GM11168 (cell line): Measurements from ENCODE around the gene LTF.
"Not testable (repeated sequence)": the region's sequence is repeated elsewhere in the genome, so short reads cannot be mapped to it uniquely, and the experiment has no call there.

Experiments used
- in situ Hi-C: fragments of 300-500 bp; cut with MboI; formaldehyde crosslinking; loops from one replicate; pipeline ENCODE4 v1.12.0; 2022; ENCODE audit warnings: low sequenced_read_pairs; ENCODE audit not compliant: unreplicated experiment

LTF gene

DNA sequence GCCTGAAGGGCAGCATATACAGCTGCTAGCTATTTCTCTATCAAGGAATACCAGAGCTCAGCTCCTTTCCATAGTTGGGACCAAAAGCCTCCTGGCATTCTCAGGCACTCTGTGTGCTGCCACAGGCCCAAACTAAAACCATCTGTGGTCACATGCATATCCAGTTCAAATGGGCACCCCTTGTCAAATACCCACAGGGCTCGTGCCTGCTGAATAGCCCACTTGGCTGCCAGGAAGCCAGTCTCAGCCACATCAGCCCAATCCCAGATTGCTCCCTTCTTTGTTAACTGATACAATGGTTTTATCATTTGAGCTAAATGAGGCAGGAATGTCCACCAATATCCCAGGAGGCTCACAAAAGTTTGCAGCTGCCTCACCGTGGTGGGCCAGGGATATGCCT is 43.8 kb downstream of the LTF start:
- in situ Hi-C loops: no loop called here

- in situ Hi-C loops: no loop called here
These were observed 44.9 kb downstream of the LTF start for GRCh38 chr3:46419816-46420215.

GRCh38 chr3:46417841-46418611 is 46.7 kb downstream of the LTF start:
- in situ Hi-C loops: no loop called here

DNA sequence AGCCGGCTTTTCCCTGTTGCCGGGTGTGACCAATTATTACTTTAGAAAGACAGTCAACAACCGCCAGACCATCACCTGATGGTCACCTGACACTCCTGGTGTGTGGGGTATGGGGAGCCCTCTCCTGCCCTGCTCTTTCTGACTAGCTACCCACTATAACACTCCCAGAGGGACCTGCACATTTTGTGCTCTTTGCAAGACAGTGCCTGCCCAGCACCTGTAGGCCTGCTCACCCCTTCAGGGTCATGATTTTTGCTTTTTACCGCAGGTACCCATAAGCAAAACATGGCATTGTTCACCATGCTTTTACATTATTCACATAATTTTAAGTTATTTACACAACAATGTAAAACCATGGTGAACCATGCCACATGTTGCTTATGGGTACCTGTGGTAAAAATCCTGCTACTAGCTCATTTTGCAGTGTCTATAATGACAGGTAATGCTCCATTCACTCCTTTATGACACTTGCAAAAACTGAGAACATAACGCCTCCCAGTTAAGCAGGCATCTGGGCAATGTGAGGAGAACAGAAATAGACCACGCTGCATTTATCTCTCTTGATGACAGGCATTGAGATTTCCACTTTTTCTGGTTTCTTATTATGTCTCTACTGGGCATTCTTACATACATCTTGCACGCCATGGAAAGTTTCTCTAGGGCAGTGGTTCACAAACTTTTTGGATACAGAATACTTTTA is 47.7 kb downstream of the LTF start:
- in situ Hi-C loops: no loop called here

DNA sequence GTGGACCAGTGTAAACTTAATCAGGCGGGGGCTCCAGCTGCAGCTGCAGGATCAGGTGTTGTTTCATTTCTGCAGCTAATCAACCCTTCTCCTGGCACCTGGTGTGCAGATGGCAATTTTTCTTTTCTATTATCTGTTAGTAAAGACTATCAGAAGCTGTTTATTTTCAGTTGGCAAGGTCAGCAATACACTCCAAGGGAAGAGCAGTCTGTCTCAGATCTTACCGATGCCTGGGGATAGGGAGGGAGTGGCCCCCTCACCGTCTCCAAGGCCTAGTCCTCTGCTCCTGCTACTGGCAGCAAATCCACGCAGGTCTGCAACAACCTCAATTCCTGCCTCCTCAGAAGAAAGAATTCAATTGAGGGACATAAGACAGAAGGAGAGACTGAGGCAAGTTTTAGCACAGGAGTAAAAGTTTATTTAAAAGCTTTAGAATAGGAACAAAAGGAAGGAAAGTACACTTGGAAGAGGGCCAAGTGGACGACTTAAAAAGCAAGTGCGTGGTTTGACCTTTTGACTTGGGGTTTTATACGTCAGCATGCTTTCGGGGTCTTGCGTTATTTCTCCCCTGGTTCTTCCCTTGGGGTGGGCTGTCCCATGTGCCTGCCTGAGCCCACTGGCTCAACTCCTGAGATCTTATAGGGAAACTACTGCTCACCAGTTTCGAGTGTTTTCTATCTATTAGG is 48.4 kb downstream of the LTF start:
- in situ Hi-C loops: no loop called here

DNA sequence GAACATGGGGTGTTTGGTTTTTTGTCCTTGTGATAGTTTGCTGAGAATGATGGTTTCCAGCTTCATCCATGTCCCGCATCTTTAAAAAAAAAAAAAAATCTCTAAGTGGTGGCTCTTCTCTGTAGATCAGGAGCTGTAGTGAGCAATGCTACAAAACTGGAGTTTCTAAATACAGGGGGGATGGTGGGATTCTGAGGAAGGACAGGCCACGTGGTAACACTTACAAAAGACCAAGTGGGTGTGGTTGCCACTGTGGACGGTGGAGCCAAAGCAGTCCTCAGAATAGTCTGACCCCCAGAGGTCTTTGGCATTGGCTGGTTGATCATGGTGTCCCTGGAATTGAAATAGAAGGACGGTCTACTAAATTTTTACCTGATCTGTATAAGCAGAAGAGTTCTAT is 50.0 kb downstream of the LTF start:
- in situ Hi-C loops: no loop called here

DNA sequence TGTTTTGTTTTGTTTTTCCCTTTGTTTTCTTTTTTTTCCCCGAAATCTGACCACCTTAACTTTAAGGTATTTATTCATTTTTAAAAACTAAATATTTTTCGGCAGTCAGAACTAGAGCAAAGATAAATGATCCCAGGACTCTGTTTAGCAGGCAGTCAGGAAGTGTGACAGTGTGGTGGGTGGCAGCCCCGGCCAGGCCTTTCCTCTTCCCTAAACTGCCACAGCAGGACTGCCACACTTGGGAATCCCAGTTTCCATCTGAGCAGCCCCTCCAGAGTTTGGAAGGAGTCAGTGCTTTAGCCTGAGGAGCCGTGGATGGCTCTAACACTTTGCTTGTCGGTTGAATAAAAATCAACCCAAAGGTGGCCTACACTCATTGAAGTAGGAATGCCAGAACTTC is 50.8 kb downstream of the LTF start:
- in situ Hi-C loops: no loop called here

DNA sequence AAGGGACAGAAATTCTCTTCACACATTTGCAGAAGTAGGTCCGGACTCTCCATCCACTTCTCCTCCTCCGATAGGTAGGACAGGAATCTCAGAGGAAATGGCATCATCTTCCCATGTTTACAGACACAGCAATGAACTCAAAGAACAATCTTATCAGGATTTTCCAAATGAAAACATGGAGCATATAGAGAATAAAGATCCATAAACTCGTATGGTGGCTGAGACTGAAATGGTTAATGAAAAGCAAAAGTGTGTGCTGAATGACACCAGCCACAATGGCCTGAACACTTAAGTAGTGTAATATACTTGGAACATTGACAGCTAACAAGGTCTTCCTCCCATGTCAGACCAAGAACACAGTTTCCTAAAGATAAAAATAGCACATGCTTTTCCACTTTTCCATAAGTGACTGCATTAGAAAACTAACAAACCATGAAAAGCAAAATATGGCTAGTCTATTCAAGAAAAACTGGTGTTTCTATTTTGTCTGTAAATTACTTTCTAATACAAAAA is 51.9 kb downstream of the LTF start:
- in situ Hi-C loops: no loop called here

DNA sequence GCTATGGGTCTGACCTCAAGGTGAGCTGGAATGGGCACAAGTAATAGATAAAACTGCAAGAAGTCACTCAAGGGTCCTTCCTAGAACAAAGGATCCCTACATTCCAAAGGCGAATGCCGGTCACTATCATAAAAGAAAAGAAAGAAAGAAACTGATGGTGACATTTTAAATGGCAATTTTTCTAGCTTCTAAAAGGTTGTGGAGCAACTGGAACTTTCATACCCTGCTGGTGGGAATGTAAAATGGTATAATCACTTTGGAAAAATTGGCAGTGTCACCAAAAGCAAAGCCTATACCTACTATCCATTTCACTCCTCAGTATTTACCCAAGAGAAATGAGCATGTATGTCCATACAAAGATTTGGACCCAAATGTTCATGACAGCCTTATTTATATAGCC is 53.4 kb downstream of the LTF start:
- in situ Hi-C loops: no loop called here

DNA sequence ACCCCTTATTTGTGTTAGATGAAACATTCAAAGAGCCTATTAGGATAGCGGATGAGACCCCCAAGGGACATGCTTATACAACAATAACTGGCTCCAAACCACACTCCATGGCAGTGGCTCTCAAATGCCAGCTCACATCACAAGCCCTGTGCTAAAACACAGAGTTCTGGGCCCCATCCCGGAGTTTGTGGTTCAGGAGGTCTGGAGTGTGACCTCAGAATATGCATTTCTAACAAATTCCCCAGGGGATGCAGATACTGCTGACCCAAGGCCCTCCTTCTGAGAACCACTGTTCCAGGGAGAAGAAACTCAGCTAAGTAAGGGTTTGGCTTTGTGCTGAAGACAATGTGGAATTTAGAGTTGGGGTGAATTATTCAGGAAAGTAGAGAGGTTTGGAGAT is 54.0 kb downstream of the LTF start:
- in situ Hi-C loops: no loop called here

GRCh38 chr3:46409739-46410489 is 54.8 kb downstream of the LTF start:
- in situ Hi-C loops: no loop called here

- in situ Hi-C loops: no loop called here
These were observed 55.9 kb downstream of the LTF start for GRCh38 chr3:46408853-46409252.

DNA sequence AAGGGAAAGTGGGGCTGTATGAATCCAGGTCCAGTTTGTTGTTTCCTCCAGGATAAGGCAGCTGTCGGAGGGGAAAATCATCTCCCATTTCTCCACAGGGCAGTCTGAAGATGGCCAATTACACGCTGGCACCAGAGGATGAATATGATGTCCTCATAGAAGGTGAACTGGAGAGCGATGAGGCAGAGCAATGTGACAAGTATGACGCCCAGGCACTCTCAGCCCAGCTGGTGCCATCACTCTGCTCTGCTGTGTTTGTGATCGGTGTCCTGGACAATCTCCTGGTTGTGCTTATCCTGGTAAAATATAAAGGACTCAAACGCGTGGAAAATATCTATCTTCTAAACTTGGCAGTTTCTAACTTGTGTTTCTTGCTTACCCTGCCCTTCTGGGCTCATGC is 56.7 kb downstream of the LTF start:
- in situ Hi-C loops: no loop called here

DNA sequence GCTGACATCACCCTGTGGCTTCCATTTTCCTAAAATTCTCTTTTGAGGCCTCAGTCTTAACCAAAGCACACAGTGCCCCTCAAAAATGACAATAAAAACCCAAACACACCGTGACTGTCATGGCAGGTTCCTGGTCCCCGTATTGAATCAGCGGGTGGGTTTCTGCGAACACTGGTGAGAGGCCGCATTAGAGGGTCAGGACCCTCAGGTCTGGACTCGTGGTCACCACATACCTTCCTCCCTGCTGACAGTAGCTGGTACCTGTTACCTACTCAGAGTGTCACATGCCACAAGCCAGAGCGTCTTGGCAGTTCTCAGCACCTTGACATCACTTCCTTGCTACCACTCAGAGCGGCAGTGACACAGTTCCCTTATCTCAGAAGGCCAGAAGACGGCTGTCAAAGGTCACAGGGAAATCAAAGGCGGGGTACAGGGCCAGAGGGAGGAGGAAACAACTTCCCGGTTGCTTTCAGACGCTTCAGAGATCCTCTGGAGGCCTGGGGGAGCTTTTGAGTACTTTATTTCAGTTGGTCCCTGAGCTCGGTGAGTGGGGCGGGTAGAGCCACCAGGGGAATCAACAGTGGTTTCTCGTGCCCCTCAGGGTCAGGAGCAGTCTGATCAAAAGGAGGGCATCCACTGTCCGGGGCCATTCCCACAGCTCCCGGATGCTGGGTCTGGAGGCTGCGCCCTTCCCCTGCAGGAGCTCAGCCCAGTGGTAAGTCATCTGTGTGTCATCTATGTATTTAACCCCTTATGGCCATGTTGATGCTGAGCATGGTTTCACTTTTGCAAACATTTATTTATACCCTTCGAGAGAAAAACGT is 57.7 kb downstream of the LTF start, which contains the start of the genes CCR5AS and CCRL2:
Gene CCR5AS (minus strand): TSS at position 279 of the 824 bp plus-strand sequence.
Gene CCRL2 (plus strand): TSS at position 472 of the 824 bp plus-strand sequence. CDS start 821 bp downstream, outside the sequence.
- in situ Hi-C loops: no loop called here

GRCh38 chr3:46406443-46406787 is 58.3 kb downstream of the LTF start:
- in situ Hi-C loops: no loop called here

DNA sequence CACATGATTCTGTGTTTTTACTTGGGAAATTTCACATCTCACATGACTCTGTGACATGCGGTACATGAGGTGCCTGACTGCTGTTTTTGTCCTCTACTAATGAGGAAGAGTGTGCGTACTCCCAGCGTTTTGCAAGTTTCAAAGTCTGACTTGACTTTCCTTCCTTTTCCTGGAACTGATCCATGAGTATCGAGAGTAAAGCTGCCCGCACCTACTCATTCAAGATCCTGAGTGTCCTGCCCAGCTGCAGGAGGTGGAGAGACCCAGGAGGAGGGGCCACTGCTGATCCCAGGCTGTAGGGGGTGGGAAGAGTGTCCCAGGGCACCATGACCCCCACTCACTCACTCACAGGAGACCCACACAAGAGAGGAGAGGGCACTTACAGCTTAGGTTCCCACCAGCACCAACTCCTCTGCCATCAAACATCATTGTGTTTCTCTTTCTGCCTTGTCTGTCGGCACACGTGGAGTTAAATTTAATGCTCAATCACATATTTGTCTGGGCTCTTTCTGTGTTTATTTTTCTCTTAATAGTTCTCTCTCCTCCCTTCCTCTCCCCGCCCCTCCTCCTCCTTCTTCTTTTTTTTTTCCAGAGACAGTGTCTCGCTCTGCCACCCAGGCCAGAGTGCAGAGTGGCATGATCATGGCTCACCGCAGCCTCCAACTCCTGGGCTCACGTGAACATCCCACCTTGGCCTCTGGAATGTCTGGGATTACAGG is 59.2 kb downstream of the LTF start:
- in situ Hi-C loops: no loop called here

- in situ Hi-C loops: not testable (repeated sequence)
These were observed 61.8 kb downstream of the LTF start for GRCh38 chr3:46402902-46403301.

DNA sequence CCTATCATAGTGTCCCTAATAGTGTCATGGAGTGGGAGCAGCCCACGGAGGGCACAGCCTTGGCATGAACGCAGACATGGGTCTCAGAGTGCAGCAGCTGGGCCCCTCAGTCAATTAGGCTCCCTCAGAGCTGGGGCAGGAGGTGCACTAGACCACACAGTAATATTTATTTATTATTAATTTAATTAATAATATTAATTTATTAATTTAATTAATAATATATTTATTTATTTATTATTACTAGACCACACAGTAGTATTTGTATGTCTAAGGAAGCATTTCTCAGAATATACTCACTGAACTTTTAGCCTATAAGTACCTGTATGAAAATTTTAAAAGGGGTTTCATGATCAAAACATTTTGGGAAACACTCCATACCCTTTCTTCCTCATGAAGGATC is 63.1 kb downstream of the LTF start:
- in situ Hi-C loops: no loop called here

- in situ Hi-C loops: no loop called here
These were observed 63.9 kb downstream of the LTF start for GRCh38 chr3:46400846-46401245.
